Adrenal gland (tissue), 5 donors: ENCODE data around the gene RNF223.
"Not testable (repeated sequence)": the region's sequence is repeated elsewhere in the genome, so short reads cannot be mapped to it uniquely, and the experiment has no call there.

Source experiments
- CTCF ChIP-seq, 6 experiments: fragments of 450-650 bp in 4 of 6; fragments of 200-600 bp in 2 of 6; sonication (generic) in 1 of 6; IDR thresholded peaks; 1 replicate in 5 of 6; 2 replicates in 1 of 6; pipeline versions ENCODE4 v1.5.1 to v1.8.0; 2016 to 2021; ENCODE audit warnings: antibody characterized with exemption in 6 of 6, mild to moderate bottlenecking in 2 of 6, moderate library complexity in 1 of 6
- POLR2A ChIP-seq, 2 donors: fragments of 450-650 bp; IDR thresholded peaks; one replicate each; pipeline ENCODE4 v1.6.1; 2017; ENCODE audit warnings: antibody characterized with exemption in 2 of 2, mild to moderate bottlenecking in 2 of 2, moderate library complexity in 1 of 2
- donor health status: DM: no; HTN: no; CAD: no.

DNA sequence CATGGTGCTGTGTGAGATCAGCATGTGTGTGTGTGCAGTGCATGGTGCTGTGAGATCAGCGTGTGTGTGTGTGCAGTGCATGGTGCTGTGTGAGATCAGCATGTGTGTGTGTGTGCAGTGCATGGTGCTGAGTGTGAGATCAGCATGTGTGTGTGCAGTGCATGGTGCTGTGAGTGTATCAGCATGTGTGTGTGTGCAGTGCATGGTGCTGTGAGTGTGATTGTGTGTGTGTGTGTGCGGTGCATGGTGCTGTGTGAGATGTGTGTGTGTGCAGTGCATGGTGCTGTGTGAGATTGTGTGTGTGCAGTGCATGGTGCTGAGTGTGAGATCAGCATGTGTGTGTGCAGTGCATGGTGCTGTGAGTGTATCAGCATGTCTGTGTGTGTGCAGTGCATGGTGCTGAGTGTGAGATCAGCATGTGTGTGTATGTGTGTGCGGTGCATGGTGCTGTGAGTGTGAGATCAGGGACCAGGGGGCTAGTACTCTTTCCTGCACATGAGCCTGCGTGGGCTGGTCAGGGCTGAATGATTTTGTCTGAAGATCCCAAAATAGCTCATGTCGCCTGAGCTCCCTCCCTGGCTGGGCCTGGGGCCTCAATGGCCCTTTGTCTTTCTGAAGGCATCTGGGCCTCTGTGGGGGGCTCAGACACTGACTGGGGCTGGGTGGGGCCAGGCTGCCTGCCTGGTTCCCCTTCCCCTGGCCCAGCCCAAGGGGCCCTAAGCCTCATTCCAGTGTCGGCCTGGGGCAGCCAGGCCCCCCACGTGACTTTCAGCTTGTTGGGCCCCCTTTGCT is 43.0 kb downstream of the RNF223 start:
- TF ChIP-seq CTCF, POLR2A (IDR thresholded peaks at IDR 0.05): not testable (repeated sequence)
